GM23338 (cell line): ENCODE data around the gene IFNL1. TPM values are rescaled to one million over a fixed set of nuclear protein-coding genes. Genes with fewer than 3 reads are reported as not detected.

ENCODE experiments used
- ATAC-seq: fragments of 200-7000 bp; cut with Tn5 transposase; 3 replicates; pipeline ENCODE4 v1.9.1; 2020
- DNase-seq: peaks from one replicate; pipeline ENCODE4 v3.0.0-alpha.2; 2015; ENCODE audit warnings: low spot score
- H2AFZ ChIP-seq: fragments of 200-600 bp; sonication (generic); 2 replicates; pipeline ENCODE4 v1.8.0; 2016; ENCODE audit warnings: antibody characterized with exemption, mild to moderate bottlenecking, moderate library complexity
- H3F3A ChIP-seq: fragments of 200-600 bp; sonication (generic); replicated peaks from 2 replicates; pipeline ENCODE4 v1.8.0; 2017; ENCODE audit warnings: antibody characterized with exemption, mixed run types, low read depth
- H3K27ac ChIP-seq: fragments of 200-600 bp; sonication (generic); 2 replicates; pipeline ENCODE4 v1.6.1; 2016; ENCODE audit warnings: low read depth
- H3K27me3 ChIP-seq: fragments of 200-600 bp; sonication (generic); 2 replicates; pipeline ENCODE4 v1.8.0; 2016; ENCODE audit warnings: mild to moderate bottlenecking, mixed run types, moderate library complexity; ENCODE audit not compliant: insufficient read depth
- H3K36me3 ChIP-seq: fragments of 200-600 bp; sonication (generic); 2 replicates; pipeline ENCODE4 v1.8.0; 2016; ENCODE audit warnings: mild to moderate bottlenecking; ENCODE audit not compliant: insufficient read depth
- H3K4me1 ChIP-seq: fragments of 200-600 bp; sonication (generic); 2 replicates; pipeline ENCODE4 v1.8.0; 2016; ENCODE audit warnings: mild to moderate bottlenecking, moderate library complexity; ENCODE audit not compliant: insufficient read depth
- H3K4me2 ChIP-seq: fragments of 200-600 bp; sonication (generic); 2 replicates; pipeline ENCODE4 v1.7.1; 2017; ENCODE audit warnings: mixed run types
- H3K4me3 ChIP-seq: fragments of 200-600 bp; sonication (generic); 2 replicates; pipeline ENCODE4 v1.6.1; 2016; ENCODE audit warnings: mixed run types
- H3K79me2 ChIP-seq: fragments of 200-600 bp; sonication (generic); replicated peaks from 2 replicates; pipeline ENCODE4 v1.8.0; 2017; ENCODE audit warnings: mild to moderate bottlenecking; ENCODE audit not compliant: insufficient read depth
- H3K9me2 ChIP-seq: fragments of 200-600 bp; sonication (generic); 2 replicates; pipeline ENCODE4 v1.8.0; 2017; ENCODE audit not compliant: insufficient read depth
- H4K20me1 ChIP-seq: fragments of 200-600 bp; sonication (generic); replicated peaks from 2 replicates; pipeline ENCODE4 v1.8.0; 2017; ENCODE audit warnings: mild to moderate bottlenecking; ENCODE audit not compliant: insufficient read depth
- H3K27ac Mint-ChIP-seq: 2 replicates; pipeline ENCODE4 v1.8.0; 2020; ENCODE audit warnings: inconsistent platforms, mild to moderate bottlenecking, moderate library complexity, mixed read lengths
- H3K27me3 Mint-ChIP-seq: 3 replicates; pipeline ENCODE4 v1.8.0; 2022; ENCODE audit warnings: low read depth, mild to moderate bottlenecking, moderate library complexity, mixed read lengths, inconsistent platforms; ENCODE audit not compliant: insufficient read depth, poor library complexity
- H3K36me3 Mint-ChIP-seq: 3 replicates; pipeline ENCODE4 v1.8.0; 2021; ENCODE audit warnings: low read depth, mild to moderate bottlenecking, inconsistent platforms, moderate library complexity, mixed read lengths
- H3K4me1 Mint-ChIP-seq: 3 replicates; pipeline ENCODE4 v1.8.0; 2020; ENCODE audit warnings: mild to moderate bottlenecking, inconsistent platforms, mixed read lengths
- H3K4me3 Mint-ChIP-seq: 3 replicates; pipeline ENCODE4 v1.8.0; 2021; ENCODE audit warnings: moderate library complexity, mild to moderate bottlenecking, inconsistent platforms, mixed read lengths
- H3K9me3 Mint-ChIP-seq: 3 replicates; pipeline ENCODE4 v1.8.0; 2020; ENCODE audit warnings: moderate library complexity, mild to moderate bottlenecking, inconsistent platforms, mixed read lengths
- CREB1 ChIP-seq: fragments of 250-450 bp; sonication (Bioruptor Pico); IDR thresholded peaks from 2 replicates; pipeline ENCODE4 v1.5.0; 2020; ENCODE audit warnings: low read depth, mild to moderate bottlenecking, moderate library complexity
- CTCF ChIP-seq, 2 experiments: fragments of 200-600 bp in 1 of 2; sonication (generic) in 1 of 2; conservative IDR thresholded peaks; 2 replicates each; pipeline versions ENCODE4 v1.5.1 to v1.6.1; 2016 to 2017; ENCODE audit warnings: antibody characterized with exemption in 2 of 2, low read depth in 2 of 2, mild to moderate bottlenecking in 2 of 2, moderate library complexity in 1 of 2
- ETS1 ChIP-seq: IDR thresholded peaks from 2 replicates; pipeline ENCODE4 v1.6.1; 2016; ENCODE audit warnings: antibody characterized with exemption
- EZH2 ChIP-seq: fragments of 200-600 bp; sonication (generic); IDR thresholded peaks from one replicate; pipeline ENCODE4 v1.8.0; 2017; ENCODE audit warnings: antibody characterized with exemption, mild to moderate bottlenecking, low read depth; ENCODE audit not compliant: unreplicated experiment
- EZH2phosphoT487 ChIP-seq: fragments of 200-600 bp; sonication (generic); IDR thresholded peaks from one replicate; pipeline ENCODE4 v1.8.1; 2018; ENCODE audit warnings: antibody characterized with exemption; ENCODE audit not compliant: unreplicated experiment
- JUNB ChIP-seq: IDR thresholded peaks from one replicate; pipeline ENCODE4 v1.6.1; 2016; ENCODE audit warnings: antibody characterized with exemption; ENCODE audit not compliant: unreplicated experiment
- NANOG ChIP-seq: IDR thresholded peaks from 2 replicates; pipeline ENCODE4 v1.6.1; 2016; ENCODE audit warnings: antibody characterized with exemption, borderline replicate concordance
- POLR2AphosphoS5 ChIP-seq: IDR thresholded peaks from 2 replicates; pipeline ENCODE4 v1.6.1; 2016; ENCODE audit warnings: antibody characterized with exemption, low read depth
- REST ChIP-seq: IDR thresholded peaks from one replicate; pipeline ENCODE4 v1.6.1; 2018; ENCODE audit warnings: antibody characterized with exemption; ENCODE audit not compliant: unreplicated experiment
- STAT1 ChIP-seq: IDR thresholded peaks from one replicate; pipeline ENCODE4 v1.6.1; 2016; ENCODE audit warnings: antibody characterized with exemption; ENCODE audit not compliant: unreplicated experiment
- ZNF114 ChIP-seq: fragments of 250-450 bp; sonication (Bioruptor Pico); IDR thresholded peaks from 2 replicates; pipeline ENCODE4 v1.5.0; 2020; ENCODE audit warnings: mild to moderate bottlenecking, moderate library complexity
- ZNF331 ChIP-seq: fragments of 250-450 bp; sonication (Bioruptor Pico); IDR thresholded peaks from 2 replicates; pipeline ENCODE4 v1.5.0; 2020; ENCODE audit warnings: low read depth, mild to moderate bottlenecking, moderate library complexity
- polyA plus RNA-seq: library from polyadenylated mRNA; unstranded; fragments of >200 nt; fragmentation: Nextera tagmentation; extraction: Ambion mirVana; gene quantifications from 2 replicates; pipeline ENCODE4 v1.2.1, GENCODE V29; 2016
- total RNA-seq: library from RNA; depleted of rRNA; stranded (reverse); fragments of >200 nt; shearing (Covaris generic); gene quantifications from 2 replicates; pipeline ENCODE4 v1.2.3, GENCODE V29; 2014

IFNL1 gene
- total and polyA plus RNA-seq, 2 experiments from 2014 or later: not detected

GRCh38 chr19:39252458-39252857 is 43.7 kb upstream of the IFNL1 start (continued):
- TF ChIP-seq REST (no peak), POLR2AphosphoS5 (no peak), STAT1 (no peak), ZNF331 (no peak), EZH2phosphoT487 (no peak), CTCF (conservative IDR thresholded peaks at IDR 0.05; ENCODE audit: low read depth in 2 of 2) (no peak), JUNB (no peak), EZH2 (no peak), CREB1 (no peak), NANOG (no peak), ZNF114 (CRISPR knock-in tag) (no peak)

GRCh38 chr19:39253374-39254149 is 42.6 kb upstream of the IFNL1 start:
- no peaks in the 10 kb centered on the region; the same call in 2 of the 3 replicates for H3K4me1 Mint-ChIP-seq
- no peaks in the 10 kb centered on the region; the same call in 1 of the 3 replicates for H3K9me3 Mint-ChIP-seq
- no peaks in the 10 kb centered on the region for H3K79me2 ChIP-seq
- H3K36me3 Mint-ChIP-seq: no peaks in the 10 kb centered on the region
- H3K27ac Mint-ChIP-seq: no peak overlapping the region
- no peak overlapping the region for H2AFZ ChIP-seq
- no peak overlapping the region for H3K4me2 ChIP-seq
- DNase-seq (no peak), ATAC-seq (no peak)
- H3K27ac ChIP-seq: no peak overlapping the region
- H3K27me3 Mint-ChIP-seq: peaks cover 40% of the 10 kb centered on the region
- H3F3A ChIP-seq: no peaks in the 10 kb centered on the region
- H4K20me1 ChIP-seq: peaks cover 2% of the 10 kb centered on the region; the same call in 1 of the 2 replicates
- H3K36me3 ChIP-seq: no peaks in the 10 kb centered on the region
- peaks cover 46% of the 10 kb centered on the region for H3K27me3 ChIP-seq
- H3K9me2 ChIP-seq: no peaks in the 10 kb centered on the region
- H3K4me1 ChIP-seq: no peaks in the 10 kb centered on the region
- no peak overlapping the region; the same call in 2 of the 3 replicates for H3K4me3 Mint-ChIP-seq
- no peak overlapping the region for H3K4me3 ChIP-seq
- TF ChIP-seq JUNB (no peak), CTCF (conservative IDR thresholded peaks at IDR 0.05; ENCODE audit: low read depth in 2 of 2) (no peak), EZH2phosphoT487 (no peak), EZH2 (no peak), ETS1 (no peak), ZNF114 (CRISPR knock-in tag) (no peak)
